SK-N-SH (cell line): Measurements from ENCODE around the gene ZFP36. TPM values are rescaled to one million over a fixed set of nuclear protein-coding genes. Genes with fewer than 3 reads are reported as not detected.

Experiments
- polyA plus RNA-seq, 3 experiments: library from polyadenylated mRNA; depleted of rRNA; stranded (reverse); fragments of >200 nt; gene quantifications; 2 replicates each; pipeline ENCODE4 v1.2.3, GENCODE V29; 2012
- small RNA-seq, 7 experiments: library from RNA; depleted of rRNA; stranded (forward); fragments of <200 nt; gene quantifications; one replicate each; pipeline ENCODE3, GENCODE V24; 2012

ZFP36 gene
- polyA plus RNA-seq, 1 of the 3 experiments (the other 2 are of a cell fraction) = 49.3 TPM

Small RNAs within 50 kb of the gene (small RNA-seq; reads per million reads assigned to genes)
- gene MIR4530 (0 reads per million in 7 experiments), gene RN7SL566P (0 reads per million in 7 experiments)

Other genes starting within 250 kb of the ZFP36 start
- gene NCCRP1, start 209.9 kb upstream of the ZFP36 start, polyA plus RNA-seq (2012; rRNA removed) = 0.05 TPM in 1 of 2 replicates, not detected in the other
- gene SYCN, start 202.6 kb upstream of the ZFP36 start, polyA plus RNA-seq (2012; rRNA removed) = not detected in 2 replicates
- gene IFNL3, start 161.8 kb upstream of the ZFP36 start, polyA plus RNA-seq (2012; rRNA removed) = not detected in 2 replicates
- not detected in 2 replicates for gene IFNL4, start 158.0 kb upstream of the ZFP36 start, polyA plus RNA-seq (2012; rRNA removed)
- gene IFNL2, start 138.5 kb upstream of the ZFP36 start, polyA plus RNA-seq (2012; rRNA removed) = not detected in 2 replicates
- gene IFNL1, start 110.4 kb upstream of the ZFP36 start, polyA plus RNA-seq (2012; rRNA removed) = not detected in 2 replicates
- gene LRFN1, start 86.0 kb upstream of the ZFP36 start, polyA plus RNA-seq (2012; rRNA removed) = 0.80 and 2.7 TPM in 2 replicates
- gene GMFG, start 70.8 kb upstream of the ZFP36 start, polyA plus RNA-seq (2012; rRNA removed) = 0.21 TPM in 1 of 2 replicates, not detected in the other
- 62.2 and 83.0 TPM in 2 replicates for gene SAMD4B, start 64.4 kb upstream of the ZFP36 start, polyA plus RNA-seq (2012; rRNA removed)
- gene PAF1, start 15.7 kb upstream of the ZFP36 start, polyA plus RNA-seq (2012; rRNA removed) = 57.6 and 65.3 TPM in 2 replicates
- gene MED29, start 15.5 kb upstream of the ZFP36 start, polyA plus RNA-seq (2012; rRNA removed) = 32.0 and 33.1 TPM in 2 replicates
- gene PLEKHG2, start 5.8 kb downstream of the ZFP36 start, polyA plus RNA-seq (2012; rRNA removed) = 13.6 and 13.8 TPM in 2 replicates
- gene RPS16, start 29.1 kb downstream of the ZFP36 start, polyA plus RNA-seq (2012; rRNA removed) = 5,038 and 7,541 TPM in 2 replicates
- gene SUPT5H, start 38.7 kb downstream of the ZFP36 start, polyA plus RNA-seq (2012; rRNA removed) = 115 and 137 TPM in 2 replicates
- 83.8 and 98.1 TPM in 2 replicates for gene TIMM50, start 74.0 kb downstream of the ZFP36 start, polyA plus RNA-seq (2012; rRNA removed)
- 4.7 and 4.8 TPM in 2 replicates for gene DLL3, start 92.1 kb downstream of the ZFP36 start, polyA plus RNA-seq (2012; rRNA removed)
- gene SELENOV, start 108.3 kb downstream of the ZFP36 start, polyA plus RNA-seq (2012; rRNA removed) = 0.08 and 0.11 TPM in 2 replicates
- gene EID2B, start 126.0 kb downstream of the ZFP36 start, polyA plus RNA-seq (2012; rRNA removed) = 5.4 and 6.5 TPM in 2 replicates
- gene EID2, start 133.3 kb downstream of the ZFP36 start, polyA plus RNA-seq (2012; rRNA removed) = 13.9 and 14.1 TPM in 2 replicates
- gene LGALS13, start 195.7 kb downstream of the ZFP36 start, polyA plus RNA-seq (2012; rRNA removed) = not detected in 2 replicates
- gene LGALS16, start 249.1 kb downstream of the ZFP36 start, polyA plus RNA-seq (2012; rRNA removed) = not detected in 2 replicates